Suprapubic skin (tissue), 4 donors: ENCODE measurements around the gene ATG2B.

Experiments used
- CTCF ChIP-seq, 2 donors: fragments of 200-600 bp in 1 of 2; fragments of 450-650 bp in 1 of 2; sonication (generic) in 1 of 2; IDR thresholded peaks; one replicate each; pipeline ENCODE4 v1.5.1; 2016 to 2019; ENCODE audit warnings: antibody characterized with exemption in 2 of 2, mild to moderate bottlenecking in 1 of 2, moderate library complexity in 1 of 2
- EP300 ChIP-seq: sonication (generic); formaldehyde crosslinking; IDR thresholded peaks from one replicate; pipeline ENCODE4 v1.6.1; 2017; ENCODE audit warnings: antibody characterized with exemption
- POLR2AphosphoS5 ChIP-seq, 3 donors: sonication (generic); formaldehyde crosslinking; IDR thresholded peaks; one replicate each; pipeline ENCODE4 v1.6.1; 2017; ENCODE audit warnings: antibody characterized with exemption in 3 of 3

- TF ChIP-seq CTCF (IDR thresholded peaks at IDR 0.05): no peak
- TF ChIP-seq EP300: no peak
- TF ChIP-seq POLR2AphosphoS5 (IDR thresholded peaks at IDR 0.05): no peak
Measured at GRCh38 chr14:96232506-96232905, 130.6 kb downstream of the ATG2B start.
